Gastrocnemius medialis (tissue), 4 donors: ENCODE results near the gene PGS1.

Experiments
- CTCF ChIP-seq, 5 experiments: fragments of 450-650 bp in 3 of 5; fragments of 200-600 bp in 2 of 5; sonication (generic) in 2 of 5; IDR thresholded peaks in 4 of 5; conservative IDR thresholded peaks in 1 of 5; 1 replicate in 4 of 5; 2 replicates in 1 of 5; pipeline ENCODE4 v1.5.1; 2016 to 2019; ENCODE audit warnings: antibody characterized with exemption in 5 of 5, mild to moderate bottlenecking in 3 of 5, moderate library complexity in 3 of 5
- POLR2A ChIP-seq, 2 donors: fragments of 450-650 bp; IDR thresholded peaks; one replicate each; pipeline ENCODE4 v1.6.1; 2017; ENCODE audit warnings: antibody characterized with exemption in 2 of 2, mild to moderate bottlenecking in 2 of 2, moderate library complexity in 2 of 2

- TF ChIP-seq CTCF (IDR thresholded peaks at IDR 0.05 in 4 of 5, conservative IDR thresholded peaks at IDR 0.05 in 1 of 5) (no peak), POLR2A (IDR thresholded peaks at IDR 0.05) (no peak)
These were observed 10.1 kb upstream of the PGS1 start for GRCh38 chr17:78368348-78368747.
